Glutamatergic neuron (in vitro differentiated cells): ENCODE results near the gene DEXI. TPM values are rescaled to one million over a fixed set of nuclear protein-coding genes. Genes with fewer than 3 reads are reported as not detected.

Experiments
- DNase-seq: peaks from one replicate; pipeline ENCODE4 v3.0.0; 2022
- H3K27ac Mint-ChIP-seq: one replicate; pipeline ENCODE4 v1.8.0; 2020; ENCODE audit warnings: mild to moderate bottlenecking, mixed read lengths, inconsistent platforms; ENCODE audit not compliant: unreplicated experiment
- H3K27me3 Mint-ChIP-seq: one replicate; pipeline ENCODE4 v1.8.0; 2020; ENCODE audit warnings: mild to moderate bottlenecking, moderate library complexity, mixed read lengths, inconsistent platforms; ENCODE audit not compliant: unreplicated experiment
- H3K36me3 Mint-ChIP-seq: one replicate; pipeline ENCODE4 v1.8.0; 2020; ENCODE audit warnings: mild to moderate bottlenecking, mixed read lengths, inconsistent platforms; ENCODE audit not compliant: unreplicated experiment
- H3K4me1 Mint-ChIP-seq: one replicate; pipeline ENCODE4 v1.8.0; 2020; ENCODE audit warnings: mild to moderate bottlenecking, low read depth, mixed read lengths, inconsistent platforms; ENCODE audit not compliant: unreplicated experiment
- H3K4me3 Mint-ChIP-seq: one replicate; pipeline ENCODE4 v1.8.0; 2020; ENCODE audit warnings: mild to moderate bottlenecking, mixed read lengths, inconsistent platforms; ENCODE audit not compliant: unreplicated experiment
- H3K9me3 Mint-ChIP-seq: one replicate; pipeline ENCODE4 v1.8.0; 2020; ENCODE audit warnings: mild to moderate bottlenecking, moderate library complexity, mixed read lengths, inconsistent platforms; ENCODE audit not compliant: unreplicated experiment
- CTCF ChIP-seq: fragments of 200-600 bp; sonication (generic); IDR thresholded peaks from one replicate; pipeline ENCODE4 v1.5.0; 2021; ENCODE audit not compliant: partially characterized antibody, unreplicated experiment
- total RNA-seq: library from RNA; stranded (reverse); fragmentation: NEBNext Ultra II Directional; extraction: Animal tissue kit (Norgen Biotek cat#: 25700); gene quantifications from one replicate; pipeline ENCODE4 v1.2.1, GENCODE V29; 2021; ENCODE audit not compliant: unreplicated experiment

DEXI gene
- total RNA-seq, 1 donor from 2014 or later: 37.3 TPM

- Mint-ChIP-seq H3K27me3 (peaks cover 6% of the 10 kb centered on the region), H3K4me1 (peaks cover 20% of the 10 kb centered on the region), H3K4me3 (no peak overlapping the region)
Measured at GRCh38 chr16:10879681-10880589, 62.3 kb downstream of the DEXI start.

More at GRCh38 chr16:10879681-10880589, 62.3 kb downstream of the DEXI start:
- H3K36me3 Mint-ChIP-seq: peaks cover 5% of the 10 kb centered on the region
- no peaks in the 10 kb centered on the region for H3K9me3 Mint-ChIP-seq
- no peak for TF ChIP-seq CTCF
- DNase-seq: no peak
- H3K27ac Mint-ChIP-seq: no peak overlapping the region

Other genes with a start within 250 kb of the DEXI start
- gene TEKT5, start 247.5 kb downstream of the DEXI start, total RNA-seq: not detected
- 23.2 TPM for gene NUBP1, start 198.6 kb downstream of the DEXI start, total RNA-seq
- gene TVP23A, start 123.7 kb downstream of the DEXI start, total RNA-seq: 8.4 TPM
- gene CIITA, start 65.3 kb downstream of the DEXI start, total RNA-seq: 0.69 TPM
- gene CLEC16A, start 2.1 kb upstream of the DEXI start, total RNA-seq: 43.0 TPM